H9 (cell line): ENCODE data around the gene ACOT11. TPM values are rescaled to one million over a fixed set of nuclear protein-coding genes. Genes with fewer than 3 reads are reported as not detected.

Experiments used
- DNase-seq: peaks from one replicate; pipeline ENCODE4 v3.0.0-alpha.2; 2017
- H2AFZ ChIP-seq: one replicate; pipeline ENCODE4 v1.6.1; 2013; ENCODE audit warnings: mild to moderate bottlenecking, low read length, control low read depth, moderate library complexity
- H2AK5ac ChIP-seq: 2 replicates; pipeline ENCODE4 v1.6.1; 2013; ENCODE audit warnings: low read length, control low read depth, mixed read lengths; ENCODE audit not compliant: insufficient read length
- H2BK120ac ChIP-seq: one replicate; pipeline ENCODE4 v1.6.1; 2013; ENCODE audit warnings: low read depth, mild to moderate bottlenecking, low read length, control low read depth, inconsistent platforms; ENCODE audit not compliant: poor library complexity, severe bottlenecking
- H2BK12ac ChIP-seq: 2 replicates; pipeline ENCODE4 v1.6.1; 2013; ENCODE audit warnings: low read length, control low read depth, mixed read lengths, low read depth; ENCODE audit not compliant: insufficient read length
- H2BK15ac ChIP-seq: 2 replicates; pipeline ENCODE4 v1.6.1; 2013; ENCODE audit warnings: low read depth, low read length, control low read depth
- H2BK20ac ChIP-seq: one replicate; pipeline ENCODE4 v1.6.1; 2013; ENCODE audit warnings: low read depth, mild to moderate bottlenecking, low read length, control low read depth, inconsistent platforms; ENCODE audit not compliant: poor library complexity, severe bottlenecking
- H2BK5ac ChIP-seq: 2 replicates; pipeline ENCODE4 v1.6.1; 2013; ENCODE audit warnings: low read length, control low read depth, mixed read lengths; ENCODE audit not compliant: insufficient read length
- H3K14ac ChIP-seq: 2 replicates; pipeline ENCODE4 v1.6.1; 2013; ENCODE audit warnings: low read length, control low read depth; ENCODE audit not compliant: insufficient read depth
- H3K18ac ChIP-seq: 2 replicates; pipeline ENCODE4 v1.6.1; 2013; ENCODE audit warnings: low read depth, mild to moderate bottlenecking, mixed read lengths, low read length, control low read depth; ENCODE audit not compliant: insufficient read length
- H3K23ac ChIP-seq: 2 replicates; pipeline ENCODE4 v1.6.1; 2013; ENCODE audit warnings: low read length, control low read depth, mixed read lengths, low read depth; ENCODE audit not compliant: insufficient read length
- H3K23me2 ChIP-seq: 2 replicates; pipeline ENCODE4 v1.6.1; 2013; ENCODE audit warnings: low read depth, mild to moderate bottlenecking, mixed read lengths, low read length, control low read depth; ENCODE audit not compliant: insufficient read length, poor library complexity, severe bottlenecking
- H3K27ac ChIP-seq: 2 replicates; pipeline ENCODE4 v1.5.1; 2013; ENCODE audit warnings: low read length, control low read depth, mixed read lengths, low read depth; ENCODE audit not compliant: insufficient read length
- H3K27me3 ChIP-seq: 2 replicates; pipeline ENCODE4 v1.6.1; 2013; ENCODE audit warnings: low read length, control low read depth, inconsistent platforms; ENCODE audit not compliant: insufficient read depth
- H3K4ac ChIP-seq: 2 replicates; pipeline ENCODE4 v1.6.1; 2013; ENCODE audit warnings: low read depth, mild to moderate bottlenecking, control low read depth, inconsistent platforms, low read length, moderate library complexity
- H3K4me1 ChIP-seq: 2 replicates; pipeline ENCODE4 v1.6.1; 2013; ENCODE audit warnings: low read length, control low read depth, inconsistent platforms; ENCODE audit not compliant: insufficient read depth
- H3K4me2 ChIP-seq: 2 replicates; pipeline ENCODE4 v1.6.1; 2013; ENCODE audit warnings: low read length, control low read depth, mixed read lengths; ENCODE audit not compliant: insufficient read length, insufficient read depth
- H3K56ac ChIP-seq: 2 replicates; pipeline ENCODE4 v1.6.1; 2013; ENCODE audit warnings: low read depth, mild to moderate bottlenecking, mixed read lengths, low read length, control low read depth; ENCODE audit not compliant: insufficient read length
- H3K79me1 ChIP-seq: 2 replicates; pipeline ENCODE4 v1.6.1; 2013; ENCODE audit warnings: low read depth, mild to moderate bottlenecking, moderate library complexity, low read length, control low read depth, inconsistent platforms; ENCODE audit not compliant: insufficient read depth, poor library complexity, severe bottlenecking
- H3K79me2 ChIP-seq: 2 replicates; pipeline ENCODE4 v1.6.1; 2013; ENCODE audit warnings: low read length, control low read depth, inconsistent platforms; ENCODE audit not compliant: insufficient read depth
- H3K9ac ChIP-seq: 2 replicates; pipeline ENCODE4 v1.6.1; 2013; ENCODE audit warnings: low read length, control low read depth, mixed read lengths; ENCODE audit not compliant: insufficient read length; ENCODE audit errors: extremely low read depth
- H3K9me3 ChIP-seq: one replicate; pipeline ENCODE4 v1.6.1; 2013; ENCODE audit warnings: low read depth, low read length, inconsistent platforms; ENCODE audit not compliant: control insufficient read depth
- H3T11ph ChIP-seq: one replicate; pipeline ENCODE4 v1.6.1; 2013; ENCODE audit warnings: mild to moderate bottlenecking, low read length, control low read depth, inconsistent platforms
- H4K20me1 ChIP-seq: one replicate; pipeline ENCODE4 v1.6.1; 2013; ENCODE audit not compliant: control insufficient read depth, insufficient read length, insufficient read depth
- H4K5ac ChIP-seq: 2 replicates; pipeline ENCODE4 v1.6.1; 2013; ENCODE audit warnings: low read depth, mild to moderate bottlenecking, mixed read lengths, low read length, control low read depth; ENCODE audit not compliant: insufficient read length
- H4K8ac ChIP-seq: replicated peaks from 2 replicates; pipeline ENCODE4 v1.6.1; 2013; ENCODE audit warnings: low read length, control low read depth, mixed read lengths, low read depth; ENCODE audit not compliant: insufficient read length
- H4K91ac ChIP-seq: 2 replicates; pipeline ENCODE4 v1.6.1; 2013; ENCODE audit warnings: low read depth, mild to moderate bottlenecking, moderate library complexity, mixed read lengths, low read length, control low read depth; ENCODE audit not compliant: insufficient read length
- H3K27ac Mint-ChIP-seq, 3 experiments: 2 replicates in 2 of 3; 3 replicates in 1 of 3; pipeline ENCODE4 v1.8.0; 2020 to 2021; ENCODE audit warnings: mixed read lengths in 3 of 3, mild to moderate bottlenecking in 1 of 3, moderate library complexity in 1 of 3
- H3K27me3 Mint-ChIP-seq: 2 replicates; pipeline ENCODE4 v1.8.0; 2021; ENCODE audit warnings: low read depth, mild to moderate bottlenecking, moderate library complexity, mixed read lengths
- H3K36me3 Mint-ChIP-seq, 3 experiments: 2 replicates in 2 of 3; 3 replicates in 1 of 3; pipeline ENCODE4 v1.8.0; 2020 to 2021; ENCODE audit warnings: low read depth in 3 of 3, mixed read lengths in 3 of 3; ENCODE audit not compliant: insufficient read depth in 1 of 3
- H3K4me1 Mint-ChIP-seq, 2 experiments: 2 replicates each; pipeline ENCODE4 v1.8.0; 2020; ENCODE audit warnings: mixed read lengths in 2 of 2
- H3K4me3 Mint-ChIP-seq, 2 experiments: 2 replicates in 1 of 2; 3 replicates in 1 of 2; pipeline ENCODE4 v1.8.0; 2020 to 2021; ENCODE audit warnings: mild to moderate bottlenecking in 2 of 2, mixed read lengths in 2 of 2, moderate library complexity in 1 of 2
- H3K9me3 Mint-ChIP-seq, 2 experiments: 2 replicates in 1 of 2; 3 replicates in 1 of 2; pipeline ENCODE4 v1.8.0; 2020; ENCODE audit warnings: mild to moderate bottlenecking in 2 of 2, mixed read lengths in 2 of 2, moderate library complexity in 1 of 2
- CTCF ChIP-seq: fragments of 200-600 bp; sonication (generic); conservative IDR thresholded peaks from 3 replicates; pipeline ENCODE4 v1.8.0; 2021; ENCODE audit warnings: antibody characterized with exemption, mild to moderate bottlenecking
- WGBS: extraction: QIAGEN DNeasy Blood & Tissue Kit; methylation state at CpG from one replicate; pipeline ENCODE4 v1.1.7; 2013; ENCODE audit warnings: missing lambda C conversion rate, low lambda C conversion rate, mixed read lengths; ENCODE audit not compliant: insufficient read length; ENCODE audit errors: extremely low coverage; 5-methylcytosine and 5-hydroxymethylcytosine counted together
- total RNA-seq: library from RNA; stranded (reverse); gene quantifications from 2 replicates; pipeline ENCODE4 v1.2.1, GENCODE V29; 2021

The ACOT11 gene
- total RNA-seq, 1 experiment from 2014 or later: 4.0 TPM

- no peak overlapping the region for H2BK120ac ChIP-seq
- H3K4me2 ChIP-seq: no peak overlapping the region
- no peak overlapping the region for H3K14ac ChIP-seq
- no peak overlapping the region for H4K91ac ChIP-seq
- H2BK5ac ChIP-seq: no peak overlapping the region
- TF ChIP-seq CTCF: no peak
- H2AFZ ChIP-seq: no peak overlapping the region
- no peaks in the 10 kb centered on the region for H3K79me1 ChIP-seq
- no peaks in the 10 kb centered on the region for H3K79me2 ChIP-seq
- H4K20me1 ChIP-seq: no peaks in the 10 kb centered on the region
- H3K56ac ChIP-seq: no peak overlapping the region
- no peak overlapping the region for H3K27ac ChIP-seq
- no peak overlapping the region for H2BK15ac ChIP-seq
- WGBS: no CpG with 5 or more reads among the region's 6 CpGs
- no peak overlapping the region for H3K18ac ChIP-seq
- H3K27me3 ChIP-seq: no peaks in the 10 kb centered on the region
- peaks cover 14 to 19% of the 10 kb centered on the region in 2 experiments for H3K4me1 Mint-ChIP-seq
- no peak overlapping the region for H4K5ac ChIP-seq
- H3K23ac ChIP-seq: no peak overlapping the region
- no peak overlapping the region for H2AK5ac ChIP-seq
- no peaks in the 10 kb centered on the region for H3K9me3 Mint-ChIP-seq
- no peak overlapping the region for H2BK12ac ChIP-seq
- H3K23me2 ChIP-seq: no peaks in the 10 kb centered on the region
- DNase-seq: no peak
- H3K27ac Mint-ChIP-seq: peak overlapping the region in 2 of 3 experiments; percentile 3 to 67; a peak in 3 of 7 replicates
- no peak overlapping the region for H4K8ac ChIP-seq
- H3K36me3 Mint-ChIP-seq: no peaks in the 10 kb centered on the region
- H3K9ac ChIP-seq: no peak overlapping the region
- peaks cover under 1% of the 10 kb centered on the region; the same call in 1 of the 2 replicates for H3K27me3 Mint-ChIP-seq
- H3K4me1 ChIP-seq: no peaks in the 10 kb centered on the region
- no peak overlapping the region for H2BK20ac ChIP-seq
- no peaks in the 10 kb centered on the region for H3K9me3 ChIP-seq
- H3T11ph ChIP-seq: no peak overlapping the region
- H3K4ac ChIP-seq: no peak overlapping the region
- H3K4me3 Mint-ChIP-seq: 0 out of 5 replicates have a peak overlapping the region, but pooled peaks of 1 of the 2 experiments have one; percentile 8
These were observed 41.4 kb upstream of the ACOT11 start for GRCh38 chr1:54506594-54506993.
